Natural killer cell treated with Interleukin-12 subunit alpha and Interleukin-12 subunit beta and Interleukin-15 and Interleukin-18, amount 100 ng/mL, for 72 hours (primary cell): ENCODE measurements around the gene CPA2. TPM values are rescaled to one million over a fixed set of nuclear protein-coding genes. Genes with fewer than 3 reads are reported as not detected.
"Not testable (repeated sequence)": the region's sequence is repeated elsewhere in the genome, so short reads cannot be mapped to it uniquely, and the experiment has no call there.

Source experiments
- ATAC-seq, 2 donors: fragments of 150-1000 bp; cut with Tn5 transposase in 1 of 2; sonication (Bioruptor Pico), chemical (Tn5 transposase) in 1 of 2; 2 replicates each; pipeline ENCODE4 v1.10.0; 2021
- DNase-seq: peaks from one replicate; pipeline ENCODE4 v3.0.0; 2022; ENCODE audit warnings: low spot score
- H3K27ac Mint-ChIP-seq, 2 donors: 1 replicate in 1 of 2; 2 replicates in 1 of 2; pipeline ENCODE4 v1.8.0; 2022; ENCODE audit warnings: mixed read lengths in 2 of 2, mild to moderate bottlenecking in 1 of 2, moderate library complexity in 1 of 2
- H3K27me3 Mint-ChIP-seq, 2 donors: 1 replicate in 1 of 2; 2 replicates in 1 of 2; pipeline ENCODE4 v1.8.0; 2022; ENCODE audit warnings: mixed read lengths in 2 of 2
- H3K36me3 Mint-ChIP-seq: one replicate; pipeline ENCODE4 v1.8.0; 2022; ENCODE audit warnings: mixed read lengths
- H3K4me1 Mint-ChIP-seq, 2 donors: 1 replicate in 1 of 2; 2 replicates in 1 of 2; pipeline ENCODE4 v1.8.0; 2022; ENCODE audit warnings: low read depth in 2 of 2, mixed read lengths in 2 of 2, mild to moderate bottlenecking in 1 of 2
- H3K4me3 Mint-ChIP-seq: one replicate; pipeline ENCODE4 v1.8.0; 2022; ENCODE audit warnings: mixed read lengths
- H3K9me3 Mint-ChIP-seq: 2 replicates; pipeline ENCODE4 v1.8.0; 2022; ENCODE audit warnings: mixed read lengths
- total RNA-seq, 2 donors: library from RNA; stranded (reverse); gene quantifications; one replicate each; pipeline ENCODE4 v1.2.3, GENCODE V29; 2022

The CPA2 gene
- total RNA-seq, 2 donors from 2014 or later, result not detected

DNA sequence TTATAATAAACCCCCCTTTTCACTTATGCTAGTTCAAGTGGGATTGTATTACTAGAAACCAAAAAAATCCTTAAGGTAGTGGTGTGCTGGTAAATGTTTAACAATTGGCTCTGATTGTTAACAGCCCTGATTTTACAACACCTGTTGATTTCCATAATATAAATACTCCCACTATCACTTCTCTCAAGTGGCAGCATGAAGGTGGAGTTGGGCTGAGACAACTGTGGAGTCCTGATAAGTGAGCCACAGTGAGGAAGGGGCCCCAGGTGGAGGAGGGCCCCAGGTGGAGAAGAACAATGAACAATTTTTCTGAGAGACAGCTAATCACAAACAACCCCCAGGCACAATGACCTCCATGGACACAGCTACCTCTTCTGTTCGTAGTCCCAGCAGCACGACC, 32.6 kb upstream of the CPA2 start:
- DNase-seq (no peak), ATAC-seq (no peak)
- H3K9me3 Mint-ChIP-seq, result no peaks in the 10 kb centered on the region
- no peak overlapping the region for H3K4me3 Mint-ChIP-seq
- no peaks in the 10 kb centered on the region for H3K36me3 Mint-ChIP-seq
- no peaks in the 10 kb centered on the region for H3K4me1 Mint-ChIP-seq
- peaks cover 13 to 14% of the 10 kb centered on the region in 2 donors for H3K27me3 Mint-ChIP-seq
- H3K27ac Mint-ChIP-seq, result no peak overlapping the region

DNA sequence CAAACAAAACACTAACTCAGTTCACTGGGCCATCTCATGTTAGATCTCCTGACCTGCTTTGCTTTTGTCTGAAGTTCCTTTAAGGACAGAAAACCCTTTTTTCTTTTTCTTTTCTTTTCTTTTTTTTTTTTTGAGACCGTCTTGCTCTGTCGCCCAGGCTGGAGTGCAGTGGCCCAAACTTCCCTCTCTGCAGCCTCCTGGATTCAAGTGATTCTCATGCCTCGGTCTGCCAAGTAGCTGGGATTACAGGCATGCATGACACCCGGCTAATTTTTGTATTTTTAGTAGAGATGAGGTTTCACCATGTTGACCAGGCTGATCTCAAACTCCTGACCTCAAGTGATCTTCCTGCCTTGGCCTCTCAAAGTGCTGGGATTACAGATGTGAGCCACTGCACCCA, 30.3 kb upstream of the CPA2 start:
- H3K4me3 Mint-ChIP-seq, H3K4me1 Mint-ChIP-seq, ATAC-seq, DNase-seq, H3K36me3 Mint-ChIP-seq, H3K27ac Mint-ChIP-seq, H3K9me3 Mint-ChIP-seq: not testable (repeated sequence)
- peaks cover 12 to 20% of the 10 kb centered on the region in 2 donors for H3K27me3 Mint-ChIP-seq

DNA sequence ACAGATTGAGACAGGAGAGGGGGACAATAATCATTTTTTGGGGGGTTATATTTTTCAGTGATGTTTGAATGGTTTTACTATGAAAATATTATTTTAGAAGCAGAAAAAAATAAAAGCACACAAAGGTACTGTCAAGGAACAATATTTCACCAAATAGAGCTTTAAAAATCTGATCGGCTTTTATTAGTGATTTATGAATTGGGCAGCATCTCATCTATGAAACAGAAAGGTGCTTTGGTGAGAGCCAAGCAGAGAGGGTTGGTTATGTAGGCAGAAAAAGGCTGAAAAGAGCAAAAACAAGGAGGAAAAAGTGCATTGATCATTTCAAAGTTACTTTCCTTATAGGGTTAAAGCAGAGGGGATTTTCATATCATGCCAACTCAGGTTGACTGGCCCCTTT, 26.4 kb upstream of the CPA2 start:
- peaks cover 7 to 9% of the 10 kb centered on the region in 2 donors for H3K4me1 Mint-ChIP-seq
- H3K27me3 Mint-ChIP-seq, result peaks cover 15 to 40% of the 10 kb centered on the region in 2 donors
- H3K9me3 Mint-ChIP-seq, result no peaks in the 10 kb centered on the region
- H3K4me3 Mint-ChIP-seq, result no peak overlapping the region
- no peaks in the 10 kb centered on the region for H3K36me3 Mint-ChIP-seq
- ATAC-seq, result no peak
- DNase-seq, result no peak
- H3K27ac Mint-ChIP-seq, result no peak overlapping the region

DNA sequence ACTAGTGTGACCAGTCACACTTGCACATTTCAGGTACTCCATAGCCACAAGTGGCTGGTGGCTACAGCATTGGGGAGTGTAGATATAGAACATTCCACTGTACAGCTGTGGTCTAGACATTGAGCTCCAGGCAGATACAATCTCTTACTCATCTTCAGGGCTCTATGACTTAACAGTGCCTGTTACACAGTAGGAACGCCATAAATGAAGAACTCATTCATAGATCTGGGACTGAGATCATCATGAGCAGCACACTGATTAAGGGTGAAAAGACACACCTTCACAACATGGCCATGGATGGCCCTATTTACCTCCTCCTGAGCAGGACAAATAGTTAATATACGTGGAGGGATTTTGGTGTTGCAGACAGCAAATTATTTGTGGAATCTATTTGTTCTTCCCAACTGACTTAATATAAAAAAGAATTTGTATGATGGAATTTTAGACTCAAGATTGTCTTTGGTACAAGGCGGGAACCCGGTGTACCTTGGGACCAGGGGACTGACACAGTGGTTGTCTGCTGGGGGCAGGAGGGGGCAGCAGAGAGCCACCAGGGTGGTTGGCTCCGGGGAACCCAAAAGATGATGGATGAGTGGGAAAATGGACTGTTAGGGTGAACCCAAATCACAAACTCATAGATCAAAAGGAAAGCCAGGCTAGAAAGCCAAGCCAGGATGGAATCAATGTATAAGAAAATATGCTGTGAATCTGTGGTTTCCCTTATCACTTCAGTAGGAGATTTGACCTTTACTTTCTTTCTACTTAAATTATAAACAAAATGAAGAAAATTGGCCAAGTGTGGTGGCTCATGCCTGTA, 24.3 kb upstream of the CPA2 start:
- no peak overlapping the region for H3K4me3 Mint-ChIP-seq
- H3K9me3 Mint-ChIP-seq, result no peaks in the 10 kb centered on the region
- peaks cover 14 to 35% of the 10 kb centered on the region in 2 donors for H3K27me3 Mint-ChIP-seq
- H3K4me1 Mint-ChIP-seq, result peaks cover 7 to 9% of the 10 kb centered on the region in 2 donors
- H3K27ac Mint-ChIP-seq, result no peak overlapping the region
- no peak for DNase-seq
- ATAC-seq, result peak in 1 of 2 donors; percentile 70
- no peaks in the 10 kb centered on the region for H3K36me3 Mint-ChIP-seq

DNA sequence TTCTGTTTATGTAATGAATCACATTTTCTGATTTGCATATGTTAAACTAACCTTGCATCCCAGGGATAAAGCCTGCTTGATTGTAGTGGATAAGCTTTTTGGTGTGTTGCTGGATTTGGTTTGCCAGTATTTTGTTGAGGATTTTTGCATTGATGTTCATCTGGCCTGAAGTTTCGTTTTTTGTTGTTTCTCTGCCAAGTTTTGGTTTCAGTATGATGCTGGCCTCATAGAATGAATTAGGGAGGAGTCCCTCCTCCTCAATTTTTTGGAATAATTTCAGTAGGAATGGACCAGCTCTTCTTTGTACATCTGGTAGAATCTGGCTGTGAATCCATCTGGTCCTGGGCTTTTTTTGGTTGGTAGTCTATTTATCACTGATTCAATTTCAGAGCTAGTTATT, 23.2 kb upstream of the CPA2 start:
- ATAC-seq, H3K36me3 Mint-ChIP-seq, H3K4me3 Mint-ChIP-seq, H3K27ac Mint-ChIP-seq, H3K4me1 Mint-ChIP-seq, DNase-seq, H3K9me3 Mint-ChIP-seq: not testable (repeated sequence)
- peaks cover 14 to 32% of the 10 kb centered on the region in 2 donors for H3K27me3 Mint-ChIP-seq

DNA sequence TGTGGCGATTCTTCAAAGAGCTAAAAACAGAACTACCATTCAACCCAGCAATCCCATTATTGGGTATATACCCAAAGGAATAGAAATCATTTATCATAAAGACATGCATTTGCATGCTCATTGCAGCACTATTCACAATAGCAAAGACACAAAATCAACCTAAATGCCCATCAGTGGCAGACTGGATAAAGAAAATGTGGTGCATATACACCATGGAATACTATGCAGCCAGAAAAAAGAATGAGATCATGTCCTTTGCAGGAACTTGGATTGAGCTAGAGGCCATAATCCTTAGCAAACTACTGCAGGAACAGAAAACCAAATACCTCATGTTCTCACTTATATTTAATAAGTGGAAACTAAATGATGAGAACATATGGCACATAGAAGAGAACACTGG, 20.2 kb upstream of the CPA2 start:
- DNase-seq, H3K4me3 Mint-ChIP-seq, H3K27ac Mint-ChIP-seq, H3K9me3 Mint-ChIP-seq, ATAC-seq, H3K4me1 Mint-ChIP-seq, H3K36me3 Mint-ChIP-seq: not testable (repeated sequence)
- H3K27me3 Mint-ChIP-seq, result peaks cover 17 to 33% of the 10 kb centered on the region in 2 donors

DNA sequence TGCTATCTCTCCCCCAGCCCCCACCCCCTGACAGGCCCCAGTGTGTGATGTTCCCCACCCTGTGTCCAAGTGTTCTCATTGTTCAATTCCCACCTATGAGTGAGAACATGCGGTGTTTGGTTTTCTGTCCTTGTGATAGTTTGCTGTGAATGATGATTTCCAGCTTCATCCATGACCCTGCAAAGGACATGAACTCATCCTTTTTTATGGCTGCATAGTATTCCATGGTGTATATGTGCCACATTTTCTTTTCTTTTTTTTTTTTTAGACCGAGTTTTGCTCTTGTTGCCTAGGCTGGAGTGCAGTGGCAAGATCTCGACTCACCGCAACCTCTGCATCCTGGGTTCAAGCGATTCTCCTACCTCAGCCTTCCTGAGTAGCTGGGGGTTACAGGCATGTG, 17.8 kb upstream of the CPA2 start:
- H3K4me3 Mint-ChIP-seq, ATAC-seq, H3K27ac Mint-ChIP-seq: not testable (repeated sequence)

DNA sequence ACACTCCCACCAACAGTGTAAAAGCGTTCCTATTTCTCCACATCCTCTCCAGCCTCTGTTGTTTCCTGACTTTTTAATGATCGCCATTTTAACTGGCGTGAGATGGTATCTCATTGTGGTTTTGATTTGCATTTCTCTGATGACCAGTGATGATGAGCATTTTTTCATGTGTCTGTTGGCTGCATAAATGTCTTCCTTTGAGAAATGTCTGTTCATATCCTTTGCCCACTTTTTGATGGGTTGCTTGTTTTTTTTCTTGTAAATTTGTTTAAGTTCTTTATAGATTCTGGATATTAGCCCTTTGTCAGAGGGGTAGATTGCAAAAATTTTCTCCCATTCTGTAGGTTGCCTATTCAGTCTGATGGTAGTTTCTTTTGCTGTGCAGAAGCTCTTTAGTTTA, 17.0 kb upstream of the CPA2 start:
- H3K27ac Mint-ChIP-seq, H3K4me1 Mint-ChIP-seq, ATAC-seq, H3K9me3 Mint-ChIP-seq, DNase-seq, H3K4me3 Mint-ChIP-seq, H3K36me3 Mint-ChIP-seq: not testable (repeated sequence)
- H3K27me3 Mint-ChIP-seq, result peaks cover 24 to 46% of the 10 kb centered on the region in 2 donors

More for the DNA sequence above, 17.8 kb upstream of the CPA2 start:
- DNase-seq, H3K36me3 Mint-ChIP-seq, H3K4me1 Mint-ChIP-seq, H3K9me3 Mint-ChIP-seq: not testable (repeated sequence)
- peaks cover 26 to 50% of the 10 kb centered on the region in 2 donors for H3K27me3 Mint-ChIP-seq

DNA sequence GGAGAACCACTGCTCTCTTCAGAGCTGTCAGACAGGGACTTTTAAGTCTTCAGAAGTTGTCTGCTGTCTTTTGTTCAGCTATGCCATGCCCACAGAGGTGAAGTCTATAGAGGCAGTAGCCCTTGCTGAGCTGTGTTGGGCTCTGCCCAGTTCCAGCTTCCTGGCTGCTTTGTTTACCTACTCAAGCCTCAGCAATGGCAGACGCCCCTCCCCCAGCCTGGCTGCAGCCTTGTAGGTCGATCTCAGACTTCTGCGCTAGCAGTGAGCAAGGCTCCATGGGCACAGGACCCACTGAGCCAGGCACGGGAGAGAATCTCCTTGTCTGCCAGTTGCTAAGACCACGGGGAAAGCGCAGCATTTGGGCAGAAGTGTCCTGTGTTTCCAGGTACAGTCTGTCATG, 12.1 kb upstream of the CPA2 start:
- no peak overlapping the region for H3K4me3 Mint-ChIP-seq
- DNase-seq (no peak), ATAC-seq (no peak)
- no peaks in the 10 kb centered on the region for H3K4me1 Mint-ChIP-seq
- peaks cover 3% of the 10 kb centered on the region for H3K9me3 Mint-ChIP-seq
- peaks cover 19% of the 10 kb centered on the region for H3K36me3 Mint-ChIP-seq
- no peak overlapping the region for H3K27ac Mint-ChIP-seq
- peaks cover 21 to 34% of the 10 kb centered on the region in 2 donors for H3K27me3 Mint-ChIP-seq

DNA sequence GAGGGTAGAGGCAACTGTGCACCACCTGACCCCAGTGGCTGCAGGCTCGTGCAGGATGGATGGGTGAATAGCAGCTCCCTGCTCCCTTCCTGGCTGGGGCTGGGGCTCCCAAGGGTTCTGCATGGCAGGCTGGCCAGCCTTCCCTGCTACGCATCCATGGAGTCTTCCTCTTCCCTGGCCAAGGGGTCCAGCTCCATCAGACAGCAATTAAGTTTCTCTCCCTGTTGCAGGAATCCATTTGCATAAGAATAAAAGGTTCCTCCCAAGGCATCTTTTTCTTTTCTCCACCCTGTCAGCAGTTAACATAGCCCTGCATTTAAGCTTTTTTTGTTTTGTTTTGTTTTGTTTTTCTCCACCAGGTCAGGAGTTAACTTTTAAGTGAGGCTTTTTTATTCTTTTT, 10.0 kb upstream of the CPA2 start:
- Mint-ChIP-seq H3K36me3 (peaks cover 19% of the 10 kb centered on the region), H3K27me3 (peaks cover 14 to 24% of the 10 kb centered on the region in 2 donors), H3K9me3 (peaks cover 3% of the 10 kb centered on the region), H3K4me3 (no peak overlapping the region), H3K27ac (no peak overlapping the region), H3K4me1 (no peaks in the 10 kb centered on the region)
- DNase-seq (no peak), ATAC-seq (no peak)

DNA sequence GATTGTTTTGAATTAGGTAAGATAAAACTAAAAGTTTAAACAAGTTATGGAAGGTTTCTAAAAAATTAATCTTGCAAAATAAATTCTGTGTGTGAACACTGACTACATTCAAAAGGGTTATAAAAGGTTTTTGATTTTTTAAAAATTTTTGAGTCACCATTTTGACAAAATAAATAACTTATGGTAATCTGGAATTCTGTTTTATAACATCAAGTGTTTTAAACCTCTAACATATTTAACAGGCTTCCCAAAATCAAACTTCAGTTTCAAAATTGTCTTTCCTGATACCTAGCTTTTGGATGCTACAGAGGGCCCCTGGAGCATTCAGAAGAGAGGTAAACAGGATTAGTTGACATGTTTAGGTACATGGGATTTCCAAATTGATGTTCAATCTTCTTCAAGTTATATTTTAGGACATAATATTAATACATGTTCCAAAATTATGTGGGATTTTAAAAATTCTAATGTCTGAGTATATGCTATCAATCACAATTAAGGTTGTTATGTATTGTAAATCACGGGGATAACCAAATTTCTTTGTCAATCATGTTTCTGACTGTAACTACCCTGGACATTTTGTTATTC, 8.1 kb upstream of the CPA2 start:
- Mint-ChIP-seq H3K27ac (no peak overlapping the region), H3K4me3 (no peak overlapping the region)
- ATAC-seq, result no peak

DNA sequence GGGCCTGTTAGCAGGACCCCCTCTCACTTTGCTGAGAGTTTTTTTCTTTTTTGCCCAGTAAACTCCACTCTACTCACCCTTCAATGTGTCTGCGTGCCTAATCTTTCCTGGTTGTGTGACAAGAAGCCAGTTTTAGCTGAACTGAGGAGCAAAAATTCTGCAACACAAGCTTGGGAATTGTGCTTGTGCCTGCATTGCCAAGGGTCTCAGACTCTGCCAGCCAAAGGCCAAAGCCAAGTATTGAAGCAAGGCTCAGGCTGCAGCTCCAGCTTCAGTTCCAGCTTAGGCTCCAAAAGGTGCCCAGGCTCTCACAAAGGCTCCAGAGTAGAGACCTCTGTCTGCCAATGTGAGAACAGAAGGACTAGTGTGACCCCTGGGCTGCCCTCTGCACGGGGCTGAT, 4.2 kb upstream of the CPA2 start:
- no peak overlapping the region for H3K27ac Mint-ChIP-seq
- no peaks in the 10 kb centered on the region for H3K9me3 Mint-ChIP-seq
- H3K27me3 Mint-ChIP-seq, result peaks cover 8 to 9% of the 10 kb centered on the region in 2 donors
- H3K4me1 Mint-ChIP-seq, result no peaks in the 10 kb centered on the region
- no peak for DNase-seq
- ATAC-seq, result no peak
- H3K36me3 Mint-ChIP-seq, result peaks cover 7% of the 10 kb centered on the region
- H3K4me3 Mint-ChIP-seq, result no peak overlapping the region

More for the DNA sequence above, 8.1 kb upstream of the CPA2 start:
- H3K27me3 Mint-ChIP-seq, result peaks cover 2 to 7% of the 10 kb centered on the region in 2 donors
- H3K36me3 Mint-ChIP-seq, result peaks cover 18% of the 10 kb centered on the region
- H3K9me3 Mint-ChIP-seq, result peaks cover 2% of the 10 kb centered on the region
- H3K4me1 Mint-ChIP-seq, result no peaks in the 10 kb centered on the region
- DNase-seq, result no peak

DNA sequence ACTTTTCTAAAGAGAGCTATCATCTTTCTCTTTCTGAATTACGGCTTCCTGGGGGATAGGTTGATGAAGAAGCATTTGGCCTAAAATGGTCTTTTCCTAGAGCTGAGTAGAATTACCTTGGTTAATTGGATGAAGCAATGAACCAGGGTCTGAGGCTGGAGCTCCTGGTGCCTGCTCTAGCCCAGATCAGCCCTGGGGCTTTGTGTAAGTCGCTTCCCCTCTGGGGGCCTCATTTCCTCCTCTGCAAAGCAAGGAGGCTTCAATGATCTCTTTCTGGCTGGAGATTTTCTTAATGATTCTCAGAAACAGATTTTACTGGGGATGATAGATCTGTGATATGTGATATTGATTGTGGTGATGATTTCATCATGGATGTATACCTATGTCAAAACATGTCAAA, 3.5 kb upstream of the CPA2 start:
- Mint-ChIP-seq H3K27ac (no peak overlapping the region), H3K4me1 (no peaks in the 10 kb centered on the region), H3K27me3 (peaks cover 14 to 15% of the 10 kb centered on the region in 2 donors), H3K36me3 (peaks cover 7% of the 10 kb centered on the region), H3K9me3 (no peaks in the 10 kb centered on the region), H3K4me3 (no peak overlapping the region)
- DNase-seq (no peak), ATAC-seq (no peak)

DNA sequence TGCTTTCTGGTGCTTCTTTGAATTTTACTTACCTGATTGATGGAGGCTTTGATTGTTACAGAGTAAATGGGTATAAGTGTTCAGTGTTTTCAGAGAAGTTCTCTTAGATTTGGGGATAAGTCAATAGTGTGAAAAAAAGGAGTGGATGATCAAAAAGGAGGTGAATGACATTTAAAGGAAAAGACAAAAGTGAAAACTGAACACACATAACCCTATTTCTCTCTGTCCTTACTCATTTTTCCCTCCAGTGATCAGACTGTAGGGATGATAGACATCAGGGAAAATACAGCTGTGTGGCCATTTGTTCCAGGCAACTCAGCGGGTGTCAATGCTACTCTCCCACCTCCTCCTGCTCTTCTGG, 278 bp downstream of the CPA2 start:
- peaks cover 14 to 23% of the 10 kb centered on the region in 2 donors for H3K27me3 Mint-ChIP-seq
- H3K9me3 Mint-ChIP-seq, result no peaks in the 10 kb centered on the region
- H3K36me3 Mint-ChIP-seq, result no peaks in the 10 kb centered on the region
- no peak for DNase-seq
- H3K4me1 Mint-ChIP-seq, result no peaks in the 10 kb centered on the region
- ATAC-seq, result no peak
- H3K4me3 Mint-ChIP-seq, result no peak overlapping the region
- no peak overlapping the region for H3K27ac Mint-ChIP-seq
